ENCODE measurements around the gene SH3GL3. TPM values are rescaled to one million over a fixed set of nuclear protein-coding genes. Genes with fewer than 3 reads are reported as not detected.

Gene SH3GL3
- total and polyA plus RNA-seq, 12 donors = 0.24 to 1.7 (median 1.2) TPM; not detected in 6

GRCh38 chr15:83654379-83655236 is 207.5 kb downstream of the SH3GL3 start:
- WGBS, 4 donors = 4 to 14% (median 7%) methylated on average over 15 to 67 of the region's 67 CpGs

DNA sequence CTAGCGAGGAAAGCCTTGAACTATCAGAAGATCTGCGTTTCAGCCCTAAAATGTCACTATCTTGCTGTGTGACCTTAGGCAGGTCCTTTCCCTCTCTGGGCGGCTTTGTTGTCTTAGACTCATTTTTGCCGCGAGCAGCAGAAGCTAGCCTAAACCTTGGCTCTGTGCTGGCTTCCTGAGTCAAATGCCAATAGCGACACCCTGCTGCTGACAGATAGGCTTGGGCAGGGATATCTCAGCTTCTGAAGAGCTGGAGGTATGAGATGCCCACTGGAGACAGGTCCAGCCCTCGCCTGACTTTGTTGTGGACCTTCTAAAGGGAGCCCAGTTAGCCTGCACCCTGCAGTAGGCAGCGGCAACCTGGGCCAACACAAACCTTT is 208.1 kb downstream of the SH3GL3 start:
- H3K4me1 ChIP-seq (replicated peaks in 1 of 2) = peaks cover 0 to 5% of the 10 kb centered on the region in 2 donors
- intact Hi-C loops (cut with DNase I) = no loop called here
- 51 to 70% (median 65%) methylated on average over 3 to 8 of the region's 8 CpGs for WGBS, 4 donors

More at GRCh38 chr15:83654379-83655236, 207.5 kb downstream of the SH3GL3 start:
- H3K9me3 ChIP-seq (replicated peaks in 1 of 3) = no peaks in the 10 kb centered on the region
- H3K4me1 ChIP-seq (replicated peaks in 1 of 2) = peaks cover 0 to 5% of the 10 kb centered on the region in 2 donors
- peaks cover 24% of the 10 kb centered on the region for H3K27me3 ChIP-seq
- peak in 1 of 7 donors; percentile 2 for DNase-seq
- H3K4me3 ChIP-seq = peak overlapping the region in 1 of 4 donors; percentile 56
- H3K36me3 ChIP-seq (replicated peaks in 1 of 2) = no peaks in the 10 kb centered on the region
- TF ChIP-seq POLR2A (IDR thresholded peaks at IDR 0.05) = no peak
- intact Hi-C loops (cut with DNase I) = no loop called here
- H3K27ac ChIP-seq = peak overlapping the region in 2 of 5 donors; percentile 5 to 78

GRCh38 chr15:83656192-83656591 is 209.1 kb downstream of the SH3GL3 start:
- no peak overlapping the region for H3K4me3 ChIP-seq
- intact Hi-C loops (cut with DNase I) = no loop called here
- H3K9me3 ChIP-seq (replicated peaks in 1 of 3) = no peaks in the 10 kb centered on the region
- peaks cover 24% of the 10 kb centered on the region for H3K27me3 ChIP-seq
- TF ChIP-seq CTCF (IDR thresholded peaks at IDR 0.05) (no peak), POLR2A (IDR thresholded peaks at IDR 0.05) (no peak)
- 69 to 82% (median 76%) methylated on average over 5 of the region's 5 CpGs for WGBS, 4 donors
- peaks cover 0 to 5% of the 10 kb centered on the region in 2 donors for H3K4me1 ChIP-seq (replicated peaks in 1 of 2)
- H3K27ac ChIP-seq = peak overlapping the region in 1 of 5 donors; percentile 40
- no peak for DNase-seq
- H3K36me3 ChIP-seq (replicated peaks in 1 of 2) = no peaks in the 10 kb centered on the region

More for the DNA sequence above, 208.1 kb downstream of the SH3GL3 start:
- H3K4me3 ChIP-seq = peak overlapping the region in 1 of 4 donors; percentile 56
- H3K9me3 ChIP-seq (replicated peaks in 1 of 3) = no peaks in the 10 kb centered on the region
- H3K36me3 ChIP-seq (replicated peaks in 1 of 2) = no peaks in the 10 kb centered on the region
- no peak for TF ChIP-seq CTCF (IDR thresholded peaks at IDR 0.05)
- no peak for TF ChIP-seq POLR2A (IDR thresholded peaks at IDR 0.05)
- H3K27me3 ChIP-seq = peaks cover 24% of the 10 kb centered on the region
- peak overlapping the region in 2 of 5 donors; percentile 5 to 78 for H3K27ac ChIP-seq
- DNase-seq = no peak

- intact Hi-C loops (cut with DNase I) = no loop called here
- no peak overlapping the region for H3K4me3 ChIP-seq
- no peak for DNase-seq
Measured at GRCh38 chr15:83656943-83657528, 209.9 kb downstream of the SH3GL3 start.

More at GRCh38 chr15:83656943-83657528, 209.9 kb downstream of the SH3GL3 start:
- no peak overlapping the region for H3K27ac ChIP-seq
- WGBS, 4 donors = 83 to 87% (median 83%) methylated on average over 10 of the region's 10 CpGs
- peaks cover 24% of the 10 kb centered on the region for H3K27me3 ChIP-seq
- H3K36me3 ChIP-seq (replicated peaks in 1 of 2) = no peaks in the 10 kb centered on the region
- H3K4me1 ChIP-seq (replicated peaks in 1 of 2) = peaks cover 0 to 5% of the 10 kb centered on the region in 2 donors
- TF ChIP-seq CTCF (IDR thresholded peaks at IDR 0.05) = no peak
- no peak for TF ChIP-seq POLR2A (IDR thresholded peaks at IDR 0.05)
- H3K9me3 ChIP-seq (replicated peaks in 1 of 3) = no peaks in the 10 kb centered on the region

Data from adrenal gland (tissue), 12 donors.